ENCODE data around the gene AK3. TPM values are rescaled to one million over a fixed set of nuclear protein-coding genes. Genes with fewer than 3 reads are reported as not detected.

AK3 gene
- total RNA-seq (2022; extraction: Qiagen RNA extraction): 48.4 to 56.7 TPM (median 55.0 TPM) in 5 replicates

DNA sequence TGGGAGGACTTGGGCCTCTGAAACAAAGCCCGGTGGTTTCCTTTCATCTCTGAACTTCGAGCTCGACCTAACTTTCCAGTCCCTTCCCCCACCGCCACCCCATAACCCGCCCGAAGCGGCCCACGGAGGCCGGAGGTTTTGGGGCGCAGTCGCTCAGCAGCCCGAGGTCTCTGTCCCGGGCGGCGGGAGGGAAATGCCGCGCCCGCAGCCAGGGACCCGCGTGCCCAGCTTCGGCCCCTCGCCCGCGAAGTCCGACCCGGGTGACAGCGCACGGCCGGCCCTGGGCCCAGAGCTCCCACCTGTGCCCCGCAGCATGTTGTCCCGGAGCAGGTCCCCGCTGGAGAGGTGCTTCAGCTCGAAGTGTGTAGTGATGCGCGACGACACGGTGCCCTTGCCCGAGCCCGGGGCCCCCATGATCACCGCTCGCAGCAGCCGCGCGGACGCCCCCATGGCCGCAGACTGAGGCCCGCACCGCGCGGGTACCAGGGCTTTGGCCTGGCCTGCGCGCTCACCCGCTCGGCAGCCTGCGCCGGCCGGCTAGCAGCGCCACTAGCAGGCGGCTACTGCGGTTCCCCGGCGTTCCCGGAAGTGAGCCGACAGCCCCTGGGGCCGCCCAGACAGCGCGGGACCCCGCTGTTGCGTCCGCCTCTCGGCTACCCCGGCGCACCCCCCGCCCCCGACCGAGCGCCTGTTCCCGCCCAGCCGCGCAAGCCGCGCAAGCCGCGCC is at the start of gene AK3:
TSS of gene AK3 (minus strand) at position 565 of the 727 bp plus-strand sequence. CDS start at position 450, 115 bp downstream.

DNA sequence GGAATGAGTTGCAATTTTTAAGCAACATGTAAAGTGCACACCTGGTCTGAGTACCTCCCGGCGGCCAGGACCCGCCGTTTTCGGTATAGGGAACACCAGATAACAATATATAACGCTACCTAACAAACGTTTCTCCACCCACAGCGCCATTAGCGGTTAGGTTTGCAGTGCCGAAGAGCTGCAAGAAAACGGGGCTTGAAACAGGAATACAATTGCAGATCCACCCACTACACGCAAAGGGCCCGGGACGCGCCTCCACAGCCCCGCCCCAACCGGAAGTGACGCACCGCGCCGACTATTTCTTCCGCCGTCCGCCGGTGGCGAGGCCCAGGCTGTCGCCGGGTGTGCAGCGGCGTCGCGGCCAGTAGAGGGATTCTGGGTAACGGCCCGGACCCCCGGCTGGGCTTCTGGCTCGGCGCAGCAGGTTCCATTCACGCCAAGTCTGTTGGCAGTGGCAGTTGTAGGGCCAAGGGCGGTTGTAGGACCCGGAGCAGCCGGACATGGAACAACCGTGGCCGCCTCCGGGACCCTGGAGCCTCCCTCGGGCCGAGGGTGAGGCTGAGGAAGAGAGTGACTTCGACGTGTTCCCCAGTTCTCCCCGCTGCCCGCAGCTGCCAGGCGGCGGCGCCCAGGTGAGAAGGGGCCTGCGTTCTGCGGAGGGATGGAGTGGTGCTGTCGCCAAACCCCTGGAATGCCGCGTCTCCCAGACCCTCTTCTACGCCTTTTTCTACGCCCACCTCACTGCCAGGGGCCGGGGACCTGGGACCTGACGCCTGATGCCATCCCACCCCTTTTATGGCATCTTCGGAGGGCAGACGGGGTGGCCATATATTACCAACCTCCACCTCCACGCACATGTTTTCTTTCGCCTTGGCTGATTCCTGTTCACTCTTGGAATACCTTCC is 61.5 kb downstream of the AK3 start, which contains the start of gene CDC37L1:
TSS of gene CDC37L1 (plus strand) at position 302 of the 905 bp plus-strand sequence. CDS start at position 501, 199 bp downstream.

DNA sequence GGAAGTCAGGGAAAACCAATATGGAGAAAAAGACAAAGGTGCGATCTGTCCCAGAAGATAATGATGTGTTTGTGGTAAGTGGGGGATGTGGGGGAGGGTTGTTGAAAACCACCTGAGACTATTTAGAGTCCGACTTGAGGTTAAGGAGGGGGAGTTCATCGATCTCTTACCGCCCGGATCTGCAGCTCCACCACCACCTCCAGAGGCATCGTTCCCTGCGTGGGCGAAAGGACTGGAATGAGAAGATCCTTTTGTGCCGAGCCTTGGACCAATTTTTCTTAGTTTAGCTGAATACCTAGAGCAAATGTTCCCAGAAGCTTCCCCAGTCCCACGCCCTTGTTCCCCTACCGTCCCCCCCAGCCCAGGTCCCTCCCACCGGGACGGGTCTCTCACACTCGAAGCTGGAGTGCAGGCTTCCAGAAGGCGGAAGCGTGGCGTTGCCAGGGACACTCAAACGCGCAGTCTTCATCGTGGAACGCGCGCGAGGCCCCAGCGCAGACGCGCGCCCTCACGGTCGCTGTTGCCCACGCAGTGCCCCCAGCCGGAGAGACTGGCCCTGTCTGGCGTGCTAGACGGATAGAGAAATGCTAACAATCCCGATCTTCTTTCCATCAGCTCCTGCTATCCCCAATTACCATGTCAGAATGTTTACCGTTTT is 74.8 kb downstream of the AK3 start, which contains the start of gene SPATA6L:
TSS of gene SPATA6L (minus strand) at position 439 of the 658 bp plus-strand sequence. CDS start at position 209, 230 bp downstream.

DNA sequence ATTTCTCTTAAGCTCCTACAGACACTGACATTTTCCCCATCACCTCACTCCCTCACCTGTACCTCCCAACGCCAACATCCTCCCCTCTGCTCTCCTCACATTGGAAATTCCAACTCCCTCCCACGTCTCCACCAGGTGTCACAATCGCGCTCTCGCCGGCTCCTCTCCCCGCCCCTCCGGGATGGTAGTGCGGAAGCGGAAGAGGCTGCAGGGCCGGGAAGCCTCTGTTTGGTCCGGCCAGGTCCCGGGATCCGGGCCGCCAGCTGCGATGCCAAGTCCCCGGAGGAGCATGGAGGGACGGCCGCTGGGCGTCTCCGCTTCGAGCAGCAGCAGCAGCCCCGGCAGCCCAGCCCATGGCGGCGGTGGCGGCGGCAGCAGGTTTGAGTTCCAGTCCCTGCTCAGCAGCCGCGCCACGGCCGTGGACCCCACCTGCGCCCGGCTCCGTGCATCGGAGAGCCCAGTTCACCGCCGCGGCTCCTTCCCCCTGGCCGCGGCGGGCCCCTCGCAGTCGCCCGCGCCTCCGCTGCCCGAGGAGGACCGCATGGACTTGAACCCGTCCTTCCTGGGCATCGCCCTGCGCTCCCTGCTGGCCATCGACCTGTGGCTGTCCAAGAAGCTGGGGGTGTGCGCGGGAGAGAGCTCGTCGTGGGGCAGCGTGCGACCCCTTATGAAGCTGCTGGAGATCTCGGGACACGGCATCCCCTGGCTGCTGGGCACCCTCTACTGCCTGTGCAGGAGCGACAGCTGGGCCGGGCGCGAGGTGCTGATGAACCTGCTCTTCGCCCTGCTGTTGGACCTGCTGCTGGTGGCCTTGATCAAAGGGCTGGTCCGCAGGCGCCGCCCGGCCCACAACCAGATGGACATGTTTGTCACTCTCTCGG is 78.7 kb downstream of the AK3 start, which contains the start of gene PLPP6:
TSS of gene PLPP6 (plus strand) at position 187 of the 881 bp plus-strand sequence. CDS start at position 269, 82 bp downstream.

Other genes starting within 250 kb of the AK3 start
- gene PLPP6, start 78.9 kb downstream of the AK3 start, total RNA-seq (2022; extraction: Qiagen RNA extraction): 9.8 to 11.8 TPM (median 10.8 TPM) in 5 replicates
- gene SPATA6L, start 74.7 kb downstream of the AK3 start, total RNA-seq (2022; extraction: Qiagen RNA extraction): 0.98 to 1.9 TPM (median 1.6 TPM) in 5 replicates
- 11.7 to 16.0 TPM (median 14.5 TPM) in 5 replicates for gene CDC37L1, start 61.6 kb downstream of the AK3 start, total RNA-seq (2022; extraction: Qiagen RNA extraction)
- 46.4 to 60.9 TPM (median 56.7 TPM) in 5 replicates for gene RCL1, start 51.7 kb upstream of the AK3 start, total RNA-seq (2022; extraction: Qiagen RNA extraction)
- 3.1 to 5.3 TPM (median 5.1 TPM) in 5 replicates for gene JAK2, start 244.1 kb upstream of the AK3 start, total RNA-seq (2022; extraction: Qiagen RNA extraction)